DLD1 (cell line): Measurements from ENCODE around the gene GNRHR.
"Not testable (repeated sequence)": the region's sequence is repeated elsewhere in the genome, so short reads cannot be mapped to it uniquely, and the experiment has no call there.

Source experiments
- in situ Hi-C: cut with HindIII; loops from 2 replicates; pipeline ENCODE4 v1.10.0; 2017; ENCODE audit warnings: low sequenced_read_pairs

GNRHR gene, protein sequence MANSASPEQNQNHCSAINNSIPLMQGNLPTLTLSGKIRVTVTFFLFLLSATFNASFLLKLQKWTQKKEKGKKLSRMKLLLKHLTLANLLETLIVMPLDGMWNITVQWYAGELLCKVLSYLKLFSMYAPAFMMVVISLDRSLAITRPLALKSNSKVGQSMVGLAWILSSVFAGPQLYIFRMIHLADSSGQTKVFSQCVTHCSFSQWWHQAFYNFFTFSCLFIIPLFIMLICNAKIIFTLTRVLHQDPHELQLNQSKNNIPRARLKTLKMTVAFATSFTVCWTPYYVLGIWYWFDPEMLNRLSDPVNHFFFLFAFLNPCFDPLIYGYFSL

DNA sequence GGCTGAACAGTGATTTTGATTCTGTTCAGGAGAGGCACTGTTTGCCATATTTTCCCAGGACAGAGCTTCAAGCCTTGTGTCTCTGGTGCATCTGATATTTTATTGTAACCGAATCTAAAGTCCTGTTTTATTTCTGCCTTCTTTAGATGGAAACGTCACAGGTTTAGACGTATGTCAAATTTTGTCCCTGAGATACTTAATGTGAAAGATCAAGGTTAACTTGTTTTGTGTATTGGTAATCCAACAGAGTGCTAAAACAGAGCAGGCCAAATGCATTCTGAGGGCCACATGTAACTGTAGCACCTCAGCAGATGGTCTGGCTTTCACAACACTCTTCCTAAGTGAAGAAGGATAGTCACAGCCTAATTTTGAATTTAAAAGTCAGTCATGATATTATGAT is at the start of gene GNRHR:
GNRHR (minus strand) TSS at position 101 of the 400 bp plus-strand sequence; CDS start at position 48, 53 bp downstream.
- in situ Hi-C loops, result no loop called here

DNA sequence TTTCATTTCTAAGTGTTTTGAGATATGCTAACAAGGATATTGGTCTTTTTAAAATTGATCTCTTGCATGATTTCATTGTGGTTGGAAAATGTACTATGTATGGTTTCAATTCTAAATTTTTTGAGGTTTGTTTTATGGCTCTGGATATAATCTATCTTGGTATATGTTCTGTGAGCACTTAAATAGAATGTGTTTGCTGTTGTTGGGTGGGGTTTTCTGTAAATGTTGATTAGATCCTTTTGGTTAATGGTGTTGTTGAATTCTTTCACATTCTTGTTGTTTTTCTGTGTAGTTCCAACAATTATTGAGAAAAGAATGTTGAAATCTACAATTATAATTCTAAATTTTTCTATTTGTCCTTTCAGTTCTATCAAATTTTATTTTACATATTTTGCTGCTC is 42.6 kb upstream of the GNRHR start:
- in situ Hi-C loops, result no loop called here

DNA sequence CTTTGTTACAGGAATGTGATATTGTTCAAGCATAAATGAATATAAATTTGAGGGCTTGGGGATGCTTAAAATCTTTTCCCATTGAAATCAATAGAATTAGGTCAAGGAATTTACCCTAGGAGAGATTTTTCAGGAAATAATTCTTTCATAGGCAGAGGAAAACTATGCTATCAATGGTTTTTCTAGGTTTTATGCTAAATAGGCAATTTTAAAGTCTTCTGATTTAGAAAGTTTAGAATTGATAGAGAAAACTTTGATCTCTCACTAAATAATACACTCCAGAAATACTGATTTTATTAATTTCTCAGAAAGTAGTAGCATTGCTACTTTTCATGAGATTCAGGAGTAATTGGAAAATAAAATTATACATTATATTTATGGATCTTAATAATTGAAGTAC is 36.5 kb upstream of the GNRHR start:
- in situ Hi-C loops, result no loop called here

DNA sequence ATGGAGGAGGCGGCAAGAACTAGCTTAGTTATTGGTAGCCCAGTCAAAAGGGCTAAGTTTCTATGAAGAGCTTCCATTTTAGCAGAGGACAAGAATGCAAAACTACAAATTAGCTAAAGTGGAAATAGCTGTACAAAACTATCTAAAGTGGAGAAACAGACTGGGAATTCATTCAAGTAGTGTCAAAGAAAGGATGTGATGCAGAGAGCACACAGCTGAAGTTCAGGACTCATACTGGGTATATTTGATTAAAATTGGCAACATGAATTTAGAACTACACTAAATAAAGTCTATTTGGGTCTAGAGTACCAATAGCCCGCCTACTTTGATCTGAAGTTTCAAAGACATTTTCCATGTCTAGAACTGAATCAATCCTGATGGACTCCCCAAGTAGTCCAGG is 33.1 kb upstream of the GNRHR start:
- in situ Hi-C loops, result no loop called here

DNA sequence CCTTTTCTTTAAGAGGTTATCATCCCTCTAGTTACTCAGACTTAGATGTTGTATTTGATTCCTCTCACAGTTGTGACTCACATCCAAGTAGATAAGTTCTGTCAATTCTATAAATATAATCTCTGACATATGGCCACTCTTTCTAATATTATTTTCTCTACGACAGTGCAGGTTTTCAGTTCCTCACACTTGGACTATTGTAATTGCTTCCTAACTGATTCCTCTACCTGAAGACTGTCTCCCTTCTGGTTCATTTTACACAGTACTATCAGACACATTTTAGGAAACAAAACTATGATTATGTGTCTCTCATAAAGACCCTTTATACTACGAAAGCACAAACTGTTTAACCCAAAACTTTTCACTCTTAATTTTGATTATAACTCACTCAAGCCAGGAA is 31.3 kb upstream of the GNRHR start:
- in situ Hi-C loops, result no loop called here

DNA sequence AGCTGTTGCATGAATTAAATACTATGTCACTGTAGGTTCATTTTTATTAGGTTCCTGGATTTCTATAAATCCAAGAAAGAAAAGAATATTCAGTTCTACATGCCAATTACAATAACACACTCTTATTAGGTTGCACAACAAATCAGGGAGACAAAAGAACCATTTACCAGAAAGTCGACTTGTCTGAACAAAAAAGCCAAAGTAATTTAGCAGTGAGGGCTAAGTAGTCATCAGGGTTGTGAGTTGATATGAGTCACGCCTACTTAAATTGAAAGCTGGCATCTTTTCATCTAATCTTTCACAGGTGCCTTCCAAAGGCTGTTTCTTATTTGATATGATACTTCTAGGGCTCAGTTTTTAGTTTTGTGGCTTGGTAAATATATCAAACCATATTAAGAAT is 25.4 kb upstream of the GNRHR start:
- in situ Hi-C loops, result no loop called here

DNA sequence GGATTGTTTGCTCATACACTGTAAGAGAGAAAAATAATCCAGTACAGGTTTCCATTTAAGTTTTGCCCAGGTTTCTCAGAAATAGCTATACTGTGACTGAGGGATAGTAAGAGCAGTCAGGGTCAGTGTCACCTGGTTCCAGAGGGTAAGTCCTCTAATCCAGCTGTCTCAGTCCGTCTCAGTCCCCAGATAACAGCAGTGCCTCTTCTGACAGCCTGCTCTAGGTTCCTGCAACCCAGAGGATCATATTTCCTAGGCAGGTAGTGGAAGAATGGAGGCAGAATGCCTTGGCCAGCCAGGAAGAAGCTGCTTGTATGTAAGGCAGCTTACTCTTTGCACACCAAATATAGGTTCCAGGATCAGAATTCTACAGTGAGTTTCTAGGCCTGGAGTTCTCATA is 22.6 kb upstream of the GNRHR start:
- in situ Hi-C loops, result no loop called here

DNA sequence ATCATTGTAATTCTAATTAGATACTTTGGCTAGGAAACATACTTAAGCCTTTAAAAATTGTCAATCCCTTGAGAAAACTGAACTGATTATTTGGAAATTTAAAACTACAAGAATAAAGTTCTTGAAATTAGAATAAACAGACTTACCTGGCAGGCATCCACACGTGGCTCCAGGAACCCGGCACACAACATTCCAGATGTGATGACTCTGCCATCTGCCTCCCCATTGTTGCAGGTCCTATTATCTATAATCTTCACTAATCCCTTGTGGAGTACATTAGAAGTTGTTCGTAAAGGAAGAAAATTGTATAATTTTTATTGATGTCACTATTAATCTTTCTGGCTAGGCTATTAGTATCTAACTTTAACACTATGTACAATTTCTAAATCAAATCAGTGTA is 16.2 kb upstream of the GNRHR start:
- in situ Hi-C loops, result no loop called here

DNA sequence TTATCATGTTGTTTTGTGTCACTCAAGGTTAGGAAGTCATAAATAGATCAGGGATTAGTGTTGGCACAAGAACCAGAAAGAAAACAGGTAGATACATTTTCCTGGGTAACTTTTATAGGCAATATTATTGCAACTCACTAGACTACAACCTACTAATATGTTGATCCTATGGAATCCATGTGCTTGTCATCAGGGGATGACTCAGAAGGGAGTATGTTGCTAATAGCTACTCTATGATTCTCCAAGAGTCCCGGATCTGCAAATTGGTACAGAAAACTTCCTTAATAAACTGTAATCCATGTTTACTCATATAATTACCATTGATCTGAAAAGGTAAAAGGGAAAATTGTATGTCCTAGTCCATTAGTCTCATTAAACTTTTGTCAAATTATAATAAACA is 11.7 kb upstream of the GNRHR start:
- in situ Hi-C loops, result no loop called here

DNA sequence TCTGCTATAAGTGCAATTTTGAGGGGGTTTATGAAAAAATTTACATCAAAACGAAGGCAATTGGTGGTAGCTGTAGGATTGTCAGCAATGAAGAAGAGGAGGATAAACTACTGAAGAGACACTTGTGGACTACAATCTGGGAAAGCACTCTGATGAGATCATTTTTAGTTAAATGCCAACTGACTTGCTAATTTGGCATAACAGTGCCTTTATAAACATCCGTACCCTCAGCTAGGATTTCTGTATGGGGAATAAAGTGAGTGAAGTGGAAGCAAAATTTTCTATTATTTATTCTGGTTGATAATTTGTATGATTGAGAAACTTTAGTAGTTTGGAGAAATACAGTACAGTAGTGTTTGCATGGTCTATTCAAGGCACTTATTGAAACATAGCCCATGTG is 11.2 kb upstream of the GNRHR start:
- in situ Hi-C loops, result no loop called here

DNA sequence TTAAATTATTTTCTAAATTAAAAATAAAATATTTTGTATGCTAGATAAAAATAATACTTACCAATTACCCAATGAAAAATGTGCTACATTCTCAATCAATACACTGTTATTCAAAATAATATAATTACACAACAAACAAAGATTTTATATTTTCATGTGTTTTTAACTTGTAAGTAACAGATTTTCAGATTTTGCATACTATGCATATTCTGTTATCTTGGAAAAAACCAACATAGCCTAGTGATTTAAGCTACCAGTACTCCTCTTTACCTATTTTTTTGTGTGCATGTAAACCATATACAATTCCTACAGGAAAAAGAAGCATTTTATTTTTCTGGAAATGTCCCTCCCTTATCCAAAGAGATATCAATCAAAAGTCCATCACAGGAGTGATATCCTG is 10.0 kb upstream of the GNRHR start:
- in situ Hi-C loops, result no loop called here

DNA sequence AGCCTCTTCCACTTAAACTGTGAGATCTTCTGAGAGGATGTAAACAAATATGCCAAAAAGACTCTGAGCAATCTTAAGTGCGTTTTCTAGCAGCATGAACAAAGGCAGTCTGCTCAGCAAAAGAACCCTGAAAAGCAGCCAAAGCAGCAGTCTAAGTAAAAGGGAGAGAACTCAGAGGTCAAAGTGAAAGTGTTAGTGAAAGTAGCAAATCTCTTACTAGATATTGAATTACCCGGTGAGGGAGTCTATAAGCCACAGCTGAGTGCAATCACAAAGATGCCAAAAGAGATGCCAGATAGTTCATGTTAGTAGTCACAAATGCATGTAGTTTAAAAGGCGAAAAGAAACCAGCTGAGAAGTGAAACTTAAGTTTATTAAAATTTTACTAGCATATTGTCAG is 7.9 kb upstream of the GNRHR start:
- in situ Hi-C loops, result no loop called here

DNA sequence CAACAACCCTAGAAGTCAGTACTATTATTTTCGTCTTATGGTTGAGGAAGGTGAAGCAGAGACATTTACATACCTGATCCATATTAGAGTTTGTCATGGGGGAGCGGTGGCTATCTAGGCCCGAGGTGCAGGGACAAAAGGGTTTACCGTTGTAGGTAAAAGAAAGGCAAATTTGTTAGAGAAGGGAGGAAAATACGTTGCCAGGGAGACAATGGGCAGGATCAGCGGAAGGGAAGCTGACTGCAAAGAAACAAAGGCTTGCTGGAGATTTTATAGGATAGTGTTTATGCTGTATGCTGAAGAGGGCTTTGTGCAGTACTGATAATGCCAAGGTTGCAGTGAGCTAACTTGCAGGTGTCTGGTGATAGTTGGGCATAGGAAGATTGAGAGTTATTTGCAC is 2.8 kb upstream of the GNRHR start:
- in situ Hi-C loops, result not testable (repeated sequence)

DNA sequence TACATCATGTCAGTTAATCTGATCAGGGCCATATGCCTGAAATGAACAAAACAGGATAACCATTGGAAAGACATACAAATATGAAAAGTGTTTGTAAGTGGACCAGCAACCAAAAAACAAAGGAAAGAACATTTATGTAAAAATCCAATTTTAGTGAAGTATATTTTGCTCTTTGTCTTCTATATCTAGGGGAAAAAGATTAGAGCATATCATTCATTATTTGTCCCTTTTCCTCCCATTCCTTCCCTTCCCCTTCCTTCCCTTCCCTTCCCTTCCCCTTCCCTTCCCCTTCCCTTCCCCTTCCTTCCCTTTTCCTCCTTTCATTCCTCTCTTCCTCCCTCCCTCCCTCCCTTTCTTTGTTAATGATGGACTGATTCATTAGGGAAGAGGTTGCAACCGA is 1.8 kb upstream of the GNRHR start:
- in situ Hi-C loops, result no loop called here

DNA sequence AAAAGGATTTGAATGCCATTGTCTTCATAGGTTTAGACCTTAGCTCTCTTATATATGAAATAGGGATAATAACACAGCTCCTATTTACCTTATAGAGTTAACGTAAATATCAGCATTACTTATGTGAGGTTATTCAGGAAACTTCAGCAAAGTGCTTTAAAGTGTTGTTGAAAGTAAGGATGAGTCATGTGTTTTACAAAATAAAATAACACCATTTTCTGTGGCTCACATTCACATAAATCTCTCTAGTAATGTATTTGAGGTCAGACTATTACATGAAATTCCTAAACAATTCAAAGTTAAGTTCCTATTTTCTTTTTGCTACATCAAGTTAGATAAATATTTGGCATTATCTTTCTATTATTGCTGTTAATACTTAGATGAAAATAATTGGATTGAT is 2.9 kb downstream of the GNRHR start:
- in situ Hi-C loops, result no loop called here

DNA sequence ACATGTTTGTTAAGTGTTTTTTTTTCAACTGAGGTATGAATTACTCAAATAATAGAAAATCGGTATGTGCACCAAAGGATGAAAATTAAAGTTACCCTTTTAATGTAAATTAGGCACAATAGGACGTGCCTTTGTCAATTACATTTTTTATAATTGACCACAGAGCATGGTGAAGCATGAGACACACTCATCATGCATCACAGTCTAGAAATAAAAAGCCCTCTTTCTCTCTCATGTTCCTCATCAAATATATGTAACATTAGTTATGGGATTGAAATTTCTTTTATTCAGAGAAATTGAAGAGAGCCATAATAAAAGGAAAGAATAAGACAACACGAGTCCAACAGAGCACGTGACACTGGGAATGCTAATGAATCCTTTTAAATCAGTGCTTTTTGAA is 3.5 kb downstream of the GNRHR start:
- in situ Hi-C loops, result no loop called here

DNA sequence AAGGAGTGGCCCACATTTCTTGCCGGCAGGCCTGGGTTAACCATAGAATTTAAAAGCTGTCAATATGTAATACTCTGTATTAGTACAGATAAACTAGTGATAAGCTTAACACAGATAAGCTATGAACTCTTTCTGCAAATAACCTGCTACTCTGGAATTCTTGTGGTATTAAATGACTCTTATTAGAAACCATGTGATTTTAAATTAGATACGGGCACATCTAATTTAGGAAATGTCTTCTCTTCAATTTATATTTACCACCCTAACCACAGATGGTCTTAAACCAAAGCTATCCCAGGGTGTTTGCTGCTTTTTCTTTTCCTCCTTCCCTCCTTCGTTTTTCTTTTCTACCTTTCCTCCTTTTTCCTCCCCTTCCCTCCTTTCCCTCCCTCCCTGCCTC is 4.9 kb downstream of the GNRHR start:
- in situ Hi-C loops, result no loop called here

DNA sequence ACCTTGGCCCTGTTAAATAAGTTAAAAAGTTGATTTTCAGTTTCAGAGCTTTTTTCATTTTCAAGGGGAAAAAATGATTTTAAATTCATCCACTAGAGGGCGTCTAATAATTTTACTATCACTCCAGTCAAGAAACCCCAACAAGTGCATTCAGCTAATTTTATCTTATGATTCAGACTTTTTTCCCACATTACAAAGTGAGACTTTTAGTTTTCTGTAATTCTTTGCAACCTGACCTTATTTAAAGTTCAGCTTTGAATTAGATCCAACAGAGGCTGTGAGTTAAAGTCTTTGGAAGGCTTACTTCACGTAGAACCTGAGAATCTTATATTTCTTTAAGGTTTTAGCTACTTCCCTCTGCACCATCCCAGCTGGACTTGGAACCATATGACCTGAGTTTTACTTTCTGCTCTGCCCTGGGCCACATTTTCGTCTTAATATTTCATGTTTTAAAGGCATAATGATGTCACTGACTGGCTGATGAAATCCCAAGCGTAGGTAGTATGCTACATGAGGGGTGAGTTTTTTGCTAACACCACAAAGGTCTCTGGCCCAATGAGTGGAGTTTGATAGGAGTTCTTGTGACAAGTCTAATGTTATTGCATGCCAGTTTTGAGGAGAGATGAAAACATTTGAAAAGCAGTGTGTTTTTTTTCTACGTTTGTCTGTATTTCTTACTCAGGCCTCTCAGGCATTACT is 7.2 kb downstream of the GNRHR start:
- in situ Hi-C loops, result no loop called here

DNA sequence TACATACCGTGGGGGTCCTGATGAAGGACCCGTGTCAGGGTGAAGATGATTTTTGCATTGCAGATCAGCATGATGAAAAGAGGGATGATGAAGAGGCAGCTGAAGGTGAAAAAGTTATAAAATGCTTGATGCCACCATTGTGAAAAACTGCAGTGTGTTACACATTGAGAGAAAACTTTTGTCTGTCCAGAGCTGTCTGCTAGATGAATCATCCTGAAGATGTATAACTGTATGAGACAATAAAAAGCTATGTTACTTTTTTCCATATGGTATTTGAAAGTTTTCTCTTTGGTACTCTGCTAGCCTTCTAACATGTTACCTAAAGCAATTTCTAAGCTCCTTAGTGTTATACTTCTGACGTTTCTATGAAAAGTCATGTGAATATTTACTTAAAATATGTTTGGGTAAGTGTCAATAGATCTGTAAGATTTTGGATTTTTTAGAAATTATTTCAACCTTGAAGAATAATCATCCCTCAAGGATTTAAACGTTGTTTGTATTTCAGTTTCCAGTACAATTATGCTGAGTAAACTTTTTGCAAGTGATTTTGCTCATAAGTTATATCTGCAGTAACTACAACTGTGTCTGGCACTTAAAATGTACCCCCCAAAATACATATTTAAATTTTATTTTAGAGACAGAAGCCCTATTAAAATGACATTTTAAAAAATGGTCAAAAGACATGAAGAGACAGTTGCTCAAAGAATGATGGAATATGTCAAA is 9.5 kb downstream of the GNRHR start:
- in situ Hi-C loops, result no loop called here

DNA sequence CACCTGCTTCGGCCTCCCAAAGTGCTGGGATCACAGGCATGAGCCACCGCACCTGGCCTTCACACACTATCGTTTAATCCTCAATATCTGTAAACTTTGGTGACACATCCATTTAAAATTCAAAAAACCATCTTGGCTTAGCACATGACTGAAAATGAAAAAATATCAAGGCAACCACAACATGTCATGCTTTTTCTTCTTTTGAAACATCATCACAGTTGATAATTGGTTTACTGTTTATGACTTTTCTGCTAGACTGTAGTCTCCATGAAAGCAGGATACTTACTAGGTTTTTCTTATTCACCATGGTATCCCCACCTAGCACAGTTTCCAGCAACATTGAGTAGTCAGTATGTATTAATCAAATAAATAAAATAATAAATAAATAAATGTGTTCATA is 11.0 kb downstream of the GNRHR start:
- in situ Hi-C loops, result no loop called here

DNA sequence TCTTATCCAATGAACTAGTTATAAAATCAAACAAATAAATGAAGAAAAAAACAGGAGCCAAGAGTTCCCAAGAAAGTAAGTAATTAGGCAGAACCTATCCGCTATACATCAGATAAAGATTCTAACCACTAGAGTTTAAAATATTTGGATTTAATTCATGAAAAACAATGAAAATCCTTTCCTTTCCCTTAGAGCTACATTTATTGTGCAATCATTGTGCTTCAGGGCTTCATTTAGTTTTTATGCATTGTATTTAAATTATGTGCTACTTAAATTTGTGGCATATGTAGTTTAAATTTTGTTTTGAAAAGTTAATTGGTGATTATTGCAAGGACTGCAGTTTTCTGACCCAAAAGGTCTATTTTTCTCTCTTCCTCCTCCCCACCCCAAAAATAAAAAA is 17.9 kb downstream of the GNRHR start:
- in situ Hi-C loops, result no loop called here

DNA sequence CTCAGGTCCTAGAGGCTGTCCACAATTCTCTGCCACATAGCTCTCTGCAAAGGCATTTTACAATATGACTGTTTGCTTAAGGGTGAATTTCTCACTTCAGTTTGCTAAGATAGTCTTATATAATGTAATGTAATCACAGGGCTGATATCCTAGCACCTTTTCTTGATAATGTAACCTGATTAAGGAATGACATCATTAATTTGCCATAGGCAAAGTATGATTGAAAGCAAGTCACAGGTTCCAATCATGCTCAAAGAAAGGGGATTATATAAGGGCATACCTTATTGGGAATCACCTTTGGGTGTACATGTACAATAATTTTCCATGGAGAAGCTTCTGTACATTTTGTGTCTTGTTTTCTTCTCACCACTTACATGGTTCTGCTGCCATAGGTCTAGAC is 18.9 kb downstream of the GNRHR start:
- in situ Hi-C loops, result no loop called here
